ENCODE results near the gene AQP6. TPM values are rescaled to one million over a fixed set of nuclear protein-coding genes. Genes with fewer than 3 reads are reported as not detected.

Gene AQP6
- total RNA-seq, 1 donor from 2014 or later: not detected

- H3K4me3 Mint-ChIP-seq: no peak overlapping the region
- DNase-seq: no peak
- H3K36me3 Mint-ChIP-seq (ENCODE audit: low read depth): peaks cover 24% of the 10 kb centered on the region
- ChIA-PET POLR2A (no interaction called here), CTCF (no interaction called here)
- no peak for TF ChIP-seq CTCF (IDR thresholded peaks at IDR 0.05)
- no peak overlapping the region for H3K27ac Mint-ChIP-seq
- H3K27me3 Mint-ChIP-seq: no peaks in the 10 kb centered on the region
- ATAC-seq (ENCODE audit: low read depth): no peak
- H3K9me3 Mint-ChIP-seq: no peaks in the 10 kb centered on the region
- intact Hi-C loops (cut with micrococcal nuclease): no loop called here
- H3K4me1 Mint-ChIP-seq: peaks cover 15% of the 10 kb centered on the region
Observed at GRCh38 chr12:50005175-50005574, 32.4 kb downstream of the AQP6 start.

GRCh38 chr12:50006280-50006679 lies 33.5 kb downstream of the AQP6 start:
- no peak for ATAC-seq (ENCODE audit: low read depth)
- no peaks in the 10 kb centered on the region for H3K27me3 Mint-ChIP-seq
- intact Hi-C loops (cut with micrococcal nuclease): no loop called here
- H3K4me3 Mint-ChIP-seq: no peak overlapping the region
- ChIA-PET CTCF (no interaction called here), POLR2A (no interaction called here)
- no peak overlapping the region for H3K27ac Mint-ChIP-seq
- no peak for DNase-seq
- H3K9me3 Mint-ChIP-seq: no peaks in the 10 kb centered on the region
- H3K36me3 Mint-ChIP-seq (ENCODE audit: low read depth): peaks cover 27% of the 10 kb centered on the region
- H3K4me1 Mint-ChIP-seq: peaks cover 15% of the 10 kb centered on the region
- no peak for TF ChIP-seq CTCF (IDR thresholded peaks at IDR 0.05)

- Mint-ChIP-seq H3K4me3 (no peak overlapping the region), H3K9me3 (no peaks in the 10 kb centered on the region), H3K27ac (no peak overlapping the region), H3K27me3 (no peaks in the 10 kb centered on the region), H3K36me3 (ENCODE audit: low read depth) (peaks cover 25% of the 10 kb centered on the region), H3K4me1 (peaks cover 15% of the 10 kb centered on the region)
- ChIA-PET CTCF (no interaction called here), POLR2A (no interaction called here)
- intact Hi-C loops (cut with micrococcal nuclease): no loop called here
- no peak for TF ChIP-seq CTCF (IDR thresholded peaks at IDR 0.05)
- ATAC-seq (ENCODE audit: low read depth) (no peak), DNase-seq (no peak)
Observed at GRCh38 chr12:50006754-50007442, 34.2 kb downstream of the AQP6 start.

GRCh38 chr12:50013361-50014147 lies 40.8 kb downstream of the AQP6 start:
- H3K27me3 Mint-ChIP-seq: no peaks in the 10 kb centered on the region
- DNase-seq (no peak), ATAC-seq (ENCODE audit: low read depth) (no peak)
- no peak overlapping the region for H3K4me3 Mint-ChIP-seq
- no peaks in the 10 kb centered on the region for H3K4me1 Mint-ChIP-seq
- no peaks in the 10 kb centered on the region for H3K9me3 Mint-ChIP-seq
- peaks cover 7% of the 10 kb centered on the region for H3K36me3 Mint-ChIP-seq (ENCODE audit: low read depth)
- no peak for TF ChIP-seq CTCF (IDR thresholded peaks at IDR 0.05)
- POLR2A ChIA-PET: no interaction called here
- no peak overlapping the region for H3K27ac Mint-ChIP-seq
- intact Hi-C loops (cut with micrococcal nuclease): no loop called here
- CTCF ChIA-PET: no interaction called here

- Mint-ChIP-seq H3K27me3 (no peaks in the 10 kb centered on the region), H3K9me3 (no peaks in the 10 kb centered on the region), H3K36me3 (ENCODE audit: low read depth) (peaks cover 7% of the 10 kb centered on the region), H3K4me1 (no peaks in the 10 kb centered on the region), H3K27ac (no peak overlapping the region), H3K4me3 (no peak overlapping the region)
- POLR2A ChIA-PET: interaction anchor here (0.7 kb wide), 1 partner anchor 12 kb away, joined by 5 read pairs; no protein-coding TSS in a partner anchor
- CTCF ChIA-PET: no interaction called here
- DNase-seq: no peak
- no peak for ATAC-seq (ENCODE audit: low read depth)
- intact Hi-C loops (cut with micrococcal nuclease): no loop called here
- no peak for TF ChIP-seq CTCF (IDR thresholded peaks at IDR 0.05)
Observed at GRCh38 chr12:50014342-50014741, 41.6 kb downstream of the AQP6 start.

Measured in activated B cell treated with CpG ODN at 0.5 μM for 24 hours (primary cell).